Measurements from ENCODE around the gene TRMT10A.

TRMT10A gene

DNA sequence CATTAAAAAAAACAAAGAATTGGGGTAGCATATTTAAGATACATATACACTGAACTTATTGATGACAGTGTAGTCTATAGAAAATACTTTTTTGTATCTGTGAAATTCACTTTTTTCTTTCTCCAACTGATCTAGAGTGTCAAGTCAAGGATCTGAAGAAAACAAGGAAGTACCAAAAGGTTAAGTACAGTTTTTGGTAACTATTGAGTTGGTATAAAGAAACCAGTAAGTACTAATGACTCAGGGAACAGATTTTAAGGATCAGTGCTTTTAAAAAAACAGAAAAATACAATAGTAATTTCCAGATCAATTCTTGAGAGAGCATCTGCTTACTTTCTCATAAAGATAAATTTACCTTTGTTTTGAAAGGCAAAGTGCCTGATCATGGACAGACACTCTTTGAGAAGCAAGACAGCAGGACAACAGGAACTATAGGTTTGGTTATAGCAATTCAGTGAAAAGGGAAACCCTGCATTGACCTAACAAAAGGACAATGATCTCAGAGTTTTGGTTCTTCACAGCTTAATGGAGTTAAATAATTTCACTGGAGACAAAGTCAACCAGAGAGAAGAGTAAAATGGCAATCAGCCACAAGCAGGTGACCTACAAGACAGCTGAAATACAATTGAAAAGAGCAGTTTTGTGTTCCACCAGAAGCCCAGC, 23.4 kb downstream of the TRMT10A start:
- no peaks in the 10 kb centered on the region for H3K27me3 ChIP-seq (ENCODE audit: insufficient read depth, low read length, poor library complexity, severe bottlenecking)
- no peak for TF ChIP-seq EZH2phosphoT487 (IDR thresholded peaks at IDR 0.05; ENCODE audit: borderline replicate concordance)
- TF ChIP-seq, protein P1, sequence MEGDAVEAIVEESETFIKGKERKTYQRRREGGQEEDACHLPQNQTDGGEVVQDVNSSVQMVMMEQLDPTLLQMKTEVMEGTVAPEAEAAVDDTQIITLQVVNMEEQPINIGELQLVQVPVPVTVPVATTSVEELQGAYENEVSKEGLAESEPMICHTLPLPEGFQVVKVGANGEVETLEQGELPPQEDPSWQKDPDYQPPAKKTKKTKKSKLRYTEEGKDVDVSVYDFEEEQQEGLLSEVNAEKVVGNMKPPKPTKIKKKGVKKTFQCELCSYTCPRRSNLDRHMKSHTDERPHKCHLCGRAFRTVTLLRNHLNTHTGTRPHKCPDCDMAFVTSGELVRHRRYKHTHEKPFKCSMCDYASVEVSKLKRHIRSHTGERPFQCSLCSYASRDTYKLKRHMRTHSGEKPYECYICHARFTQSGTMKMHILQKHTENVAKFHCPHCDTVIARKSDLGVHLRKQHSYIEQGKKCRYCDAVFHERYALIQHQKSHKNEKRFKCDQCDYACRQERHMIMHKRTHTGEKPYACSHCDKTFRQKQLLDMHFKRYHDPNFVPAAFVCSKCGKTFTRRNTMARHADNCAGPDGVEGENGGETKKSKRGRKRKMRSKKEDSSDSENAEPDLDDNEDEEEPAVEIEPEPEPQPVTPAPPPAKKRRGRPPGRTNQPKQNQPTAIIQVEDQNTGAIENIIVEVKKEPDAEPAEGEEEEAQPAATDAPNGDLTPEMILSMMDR (conservative IDR thresholded peaks at IDR 0.05; ENCODE audit: low read length): no peak
- H4K20me1 ChIP-seq (ENCODE audit: insufficient read depth, low read length, poor library complexity, severe bottlenecking): no peaks in the 10 kb centered on the region
- no peaks in the 10 kb centered on the region for H3K9me2 ChIP-seq (replicated peaks; ENCODE audit: low read depth, low read length)
- H3K4me3 ChIP-seq (ENCODE audit: low read length, poor library complexity, severe bottlenecking): no peak overlapping the region
- H3K36me3 ChIP-seq (ENCODE audit: insufficient read depth, low read length): no peaks in the 10 kb centered on the region
- no peaks in the 10 kb centered on the region for H3F3A ChIP-seq (ENCODE audit: low read depth)
- no peak overlapping the region for H2AFZ ChIP-seq (ENCODE audit: low read length)
- no peak overlapping the region for H3K9ac ChIP-seq (ENCODE audit: low read depth, low read length, poor library complexity, severe bottlenecking)
- H3K79me2 ChIP-seq (ENCODE audit: insufficient read depth, low read length): no peaks in the 10 kb centered on the region
- H3K4me2 ChIP-seq (ENCODE audit: low read depth, low read length, poor library complexity, severe bottlenecking): no peak overlapping the region
- no peaks in the 10 kb centered on the region for H3K9me3 ChIP-seq (ENCODE audit: insufficient read depth, low read depth, low read length)
- no peaks in the 10 kb centered on the region for H3K4me1 ChIP-seq (ENCODE audit: insufficient read depth, low read length, poor library complexity, severe bottlenecking)

DNA sequence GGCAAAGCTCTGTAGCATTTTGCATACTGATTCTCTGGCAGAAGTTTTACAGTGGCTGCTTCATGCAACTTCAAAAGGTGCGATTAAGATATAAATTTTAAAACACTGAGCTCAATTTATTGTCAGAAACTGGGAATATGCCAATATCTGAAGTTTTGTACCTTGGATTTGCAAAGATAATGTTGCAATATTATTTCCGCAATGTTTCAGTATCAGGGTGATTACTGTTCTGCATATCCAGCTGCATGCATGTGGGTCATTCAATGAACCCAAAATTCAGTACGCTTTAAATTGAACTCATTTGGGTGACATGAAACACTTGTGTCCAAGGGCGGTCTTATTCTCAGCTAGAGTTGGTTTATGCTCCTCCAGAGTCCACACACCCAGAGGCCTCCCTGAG, 26.2 kb downstream of the TRMT10A start:
- H3F3A ChIP-seq (ENCODE audit: low read depth): no peaks in the 10 kb centered on the region
- no peaks in the 10 kb centered on the region for H3K36me3 ChIP-seq (ENCODE audit: insufficient read depth, low read length)
- TF ChIP-seq, protein P1 (conservative IDR thresholded peaks at IDR 0.05; ENCODE audit: low read length): no peak
- no peak for TF ChIP-seq EZH2phosphoT487 (IDR thresholded peaks at IDR 0.05; ENCODE audit: borderline replicate concordance)
- no peak overlapping the region for H3K4me3 ChIP-seq (ENCODE audit: low read length, poor library complexity, severe bottlenecking)
- no peaks in the 10 kb centered on the region for H4K20me1 ChIP-seq (ENCODE audit: insufficient read depth, low read length, poor library complexity, severe bottlenecking)
- no peaks in the 10 kb centered on the region for H3K9me3 ChIP-seq (ENCODE audit: insufficient read depth, low read depth, low read length)
- H3K9ac ChIP-seq (ENCODE audit: low read depth, low read length, poor library complexity, severe bottlenecking): no peak overlapping the region
- no peak overlapping the region for H3K4me2 ChIP-seq (ENCODE audit: low read depth, low read length, poor library complexity, severe bottlenecking)
- no peaks in the 10 kb centered on the region for H3K27me3 ChIP-seq (ENCODE audit: insufficient read depth, low read length, poor library complexity, severe bottlenecking)
- no peaks in the 10 kb centered on the region for H3K4me1 ChIP-seq (ENCODE audit: insufficient read depth, low read length, poor library complexity, severe bottlenecking)
- no peaks in the 10 kb centered on the region for H3K9me2 ChIP-seq (replicated peaks; ENCODE audit: low read depth, low read length)
- H3K79me2 ChIP-seq (ENCODE audit: insufficient read depth, low read length): no peaks in the 10 kb centered on the region
- no peak overlapping the region for H2AFZ ChIP-seq (ENCODE audit: low read length)

DNA sequence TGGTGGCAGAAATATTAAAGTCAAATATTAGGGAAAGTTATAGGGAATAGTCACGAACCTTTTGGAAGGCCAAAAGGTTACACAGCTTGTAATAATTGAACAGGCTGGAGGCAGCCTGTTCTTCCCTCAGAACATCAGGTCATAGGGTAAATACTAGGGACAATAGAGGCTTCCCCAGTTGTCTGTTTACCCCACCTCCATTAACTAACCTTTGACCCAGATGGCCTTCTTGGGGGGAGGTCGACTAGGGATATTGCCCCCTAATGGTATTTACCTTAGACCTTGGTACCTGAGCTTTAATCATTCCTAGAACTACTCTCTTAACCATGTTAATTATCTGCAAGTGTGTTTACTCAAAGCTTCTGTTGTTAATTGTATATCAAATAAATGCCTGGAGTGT, 27.0 kb downstream of the TRMT10A start:
- no peak overlapping the region for H2AFZ ChIP-seq (ENCODE audit: low read length)
- H3K79me2 ChIP-seq (ENCODE audit: insufficient read depth, low read length): no peaks in the 10 kb centered on the region
- H4K20me1 ChIP-seq (ENCODE audit: insufficient read depth, low read length, poor library complexity, severe bottlenecking): no peaks in the 10 kb centered on the region
- no peak overlapping the region for H3K9ac ChIP-seq (ENCODE audit: low read depth, low read length, poor library complexity, severe bottlenecking)
- TF ChIP-seq, protein P1 (conservative IDR thresholded peaks at IDR 0.05; ENCODE audit: low read length): no peak
- TF ChIP-seq EZH2phosphoT487 (IDR thresholded peaks at IDR 0.05; ENCODE audit: borderline replicate concordance): no peak
- no peaks in the 10 kb centered on the region for H3K27me3 ChIP-seq (ENCODE audit: insufficient read depth, low read length, poor library complexity, severe bottlenecking)
- no peaks in the 10 kb centered on the region for H3K36me3 ChIP-seq (ENCODE audit: insufficient read depth, low read length)
- no peaks in the 10 kb centered on the region for H3K9me2 ChIP-seq (replicated peaks; ENCODE audit: low read depth, low read length)
- H3K4me3 ChIP-seq (ENCODE audit: low read length, poor library complexity, severe bottlenecking): no peak overlapping the region
- no peaks in the 10 kb centered on the region for H3K9me3 ChIP-seq (ENCODE audit: insufficient read depth, low read depth, low read length)
- H3F3A ChIP-seq (ENCODE audit: low read depth): no peaks in the 10 kb centered on the region
- H3K4me1 ChIP-seq (ENCODE audit: insufficient read depth, low read length, poor library complexity, severe bottlenecking): no peaks in the 10 kb centered on the region
- H3K4me2 ChIP-seq (ENCODE audit: low read depth, low read length, poor library complexity, severe bottlenecking): no peak overlapping the region

Data from Loucy (cell line).